ENCODE data around the gene ANO3.
"Not testable (repeated sequence)": the region's sequence is repeated elsewhere in the genome, so short reads cannot be mapped to it uniquely, and the experiment has no call there.

The ANO3 gene

DNA sequence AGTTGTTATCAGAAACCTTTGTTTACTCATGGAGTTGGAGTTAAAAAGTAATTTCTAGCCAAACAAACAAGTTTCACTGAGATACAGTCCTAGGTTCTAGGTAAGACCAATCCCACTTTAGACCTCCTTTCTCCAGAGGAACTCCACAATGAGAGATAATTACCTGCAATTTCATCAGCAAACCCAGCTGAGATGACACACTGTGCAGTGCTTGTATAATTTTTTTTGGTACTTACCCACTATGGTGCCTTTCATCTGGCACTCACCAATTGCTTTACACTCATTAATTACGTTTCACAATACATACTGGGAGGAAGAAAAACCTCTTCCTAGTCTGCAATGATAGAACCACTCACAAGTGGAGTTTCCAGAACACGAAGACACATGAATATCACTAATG lies 242.0 kb downstream of the ANO3 start:
- DNase-seq (ENCODE audit: low read depth, low spot score): no peak

- no peak for DNase-seq (ENCODE audit: low read depth, low spot score)
Observed at GRCh38 chr11:26575946-26576345, 244.0 kb downstream of the ANO3 start.

DNA sequence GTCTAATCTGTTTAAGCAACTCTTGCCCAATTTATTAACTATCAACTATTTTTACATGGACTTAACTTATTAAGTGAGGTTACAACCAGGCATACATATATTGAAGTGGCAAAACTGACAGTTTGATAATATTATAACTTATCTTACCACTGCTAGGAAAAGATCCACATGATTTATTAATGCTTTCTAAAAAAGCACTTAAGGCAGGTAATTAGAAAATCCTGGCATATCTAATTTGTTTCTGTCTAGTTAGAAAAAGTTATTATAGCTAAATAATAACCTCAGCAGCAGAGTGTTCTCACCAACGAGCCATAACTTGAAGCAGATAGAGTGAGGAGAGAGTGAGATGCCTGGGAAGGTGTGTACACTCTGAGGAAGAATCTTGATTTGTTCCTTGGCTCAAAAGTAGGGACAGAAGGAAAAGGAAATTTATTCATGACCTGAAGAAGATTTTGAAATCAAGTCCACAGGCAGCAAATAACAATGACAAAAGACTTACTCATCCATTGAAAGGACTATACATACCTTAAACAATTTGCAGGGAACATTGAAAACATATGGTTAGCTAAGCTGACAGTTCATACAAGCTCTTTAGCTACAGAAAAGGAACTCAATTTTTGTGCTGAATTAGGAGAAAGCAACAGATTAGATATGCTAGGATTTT lies 247.2 kb downstream of the ANO3 start:
- DNase-seq (ENCODE audit: low read depth, low spot score): no peak

DNA sequence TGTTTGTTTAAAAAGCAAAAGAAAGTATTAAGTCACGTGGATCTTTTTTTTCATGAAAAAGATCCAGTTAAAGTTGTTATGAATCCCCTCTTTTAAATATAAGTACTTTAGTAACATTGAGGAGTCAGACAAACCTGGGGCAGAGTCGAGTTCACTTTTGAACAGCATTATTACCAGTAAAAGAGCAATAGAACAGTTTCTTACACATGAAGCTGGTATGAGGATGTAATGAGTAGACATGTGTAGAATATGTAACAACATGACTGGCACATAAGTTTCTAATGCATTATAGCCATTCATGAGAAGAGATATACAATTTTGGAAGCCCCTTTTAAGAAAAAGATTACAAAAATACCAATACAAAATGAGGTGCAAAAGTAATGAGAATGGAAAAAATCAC lies 247.8 kb downstream of the ANO3 start:
- no peak for DNase-seq (ENCODE audit: low read depth, low spot score)

GRCh38 chr11:26580929-26581328 lies 249.0 kb downstream of the ANO3 start:
- no peak for DNase-seq (ENCODE audit: low read depth, low spot score)

- DNase-seq (ENCODE audit: low read depth, low spot score): no peak
Observed at GRCh38 chr11:26583550-26583949, 251.6 kb downstream of the ANO3 start.

DNA sequence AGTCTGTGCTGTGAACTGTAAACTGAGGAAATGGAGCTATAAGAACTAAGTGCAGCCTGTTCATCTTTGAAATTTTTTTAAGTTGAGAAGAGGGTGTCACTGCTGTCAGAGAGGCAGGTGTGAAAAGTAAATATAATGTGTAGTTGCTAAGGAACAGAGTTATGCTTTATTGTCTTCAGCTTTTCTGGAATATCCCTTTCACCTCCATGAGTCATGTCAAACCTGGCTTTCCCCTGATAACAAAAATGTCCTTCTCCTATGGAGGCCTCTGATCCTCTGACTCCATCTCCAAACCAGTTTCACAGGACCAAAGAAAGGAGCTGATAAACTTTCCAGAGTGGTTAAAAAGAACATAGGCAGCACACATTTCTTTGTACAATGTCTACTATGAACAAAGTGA lies 252.9 kb downstream of the ANO3 start:
- no peak for DNase-seq (ENCODE audit: low read depth, low spot score)

DNA sequence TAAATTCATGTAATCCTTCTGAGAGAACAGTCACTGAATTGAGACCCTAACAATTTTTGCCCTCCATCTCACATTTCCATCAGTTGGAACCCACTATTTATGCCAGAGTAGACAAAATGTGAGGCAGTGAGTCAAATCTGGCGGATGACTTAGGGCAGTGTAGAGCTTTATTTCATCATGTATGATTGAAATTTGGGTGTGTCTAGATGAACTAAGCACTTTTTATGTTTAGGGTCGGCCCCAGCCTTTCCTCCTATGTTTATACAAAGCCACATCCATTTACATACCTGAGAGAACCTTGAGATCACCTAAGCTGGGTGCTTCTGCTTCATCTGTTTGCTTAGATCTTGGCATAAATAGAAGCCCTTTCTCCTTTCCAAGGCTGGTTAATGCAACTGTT lies 255.1 kb downstream of the ANO3 start:
- no peak for DNase-seq (ENCODE audit: low read depth, low spot score)

- no peak for DNase-seq (ENCODE audit: low read depth, low spot score)
Observed at GRCh38 chr11:26593691-26594090, 261.8 kb downstream of the ANO3 start.

DNA sequence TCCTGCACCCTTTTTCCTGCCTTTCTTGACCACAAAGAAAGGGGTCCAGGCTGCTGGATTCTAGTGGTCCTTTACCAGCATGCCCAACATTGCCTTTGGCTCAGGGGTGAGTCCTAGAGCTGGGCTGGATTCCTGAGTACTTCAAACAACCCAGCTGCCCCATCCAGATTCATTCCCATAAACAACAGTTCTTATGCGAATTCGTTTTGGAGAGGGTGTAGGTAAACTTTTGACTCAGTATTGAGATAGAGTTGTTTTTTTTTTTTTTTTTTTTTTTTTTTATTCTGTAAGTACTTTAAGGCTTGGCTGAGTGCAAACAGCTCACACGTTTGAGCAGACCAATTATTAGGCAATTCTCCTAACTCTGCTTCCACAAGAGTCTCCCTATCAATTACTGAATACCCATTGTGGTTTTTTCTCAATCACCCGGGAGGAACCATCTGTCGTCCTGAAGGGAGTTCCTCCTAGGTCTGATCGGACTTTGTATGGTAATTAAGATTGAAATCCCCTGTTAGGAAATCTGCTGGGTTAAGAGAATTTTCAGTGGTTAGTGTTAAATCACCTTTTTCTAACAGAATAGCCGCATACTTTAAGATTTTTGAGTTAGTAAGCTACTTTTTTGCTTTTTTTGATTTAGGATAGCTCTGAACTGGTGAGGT lies 263.4 kb downstream of the ANO3 start:
- not testable (repeated sequence) for DNase-seq (ENCODE audit: low read depth, low spot score)

DNA sequence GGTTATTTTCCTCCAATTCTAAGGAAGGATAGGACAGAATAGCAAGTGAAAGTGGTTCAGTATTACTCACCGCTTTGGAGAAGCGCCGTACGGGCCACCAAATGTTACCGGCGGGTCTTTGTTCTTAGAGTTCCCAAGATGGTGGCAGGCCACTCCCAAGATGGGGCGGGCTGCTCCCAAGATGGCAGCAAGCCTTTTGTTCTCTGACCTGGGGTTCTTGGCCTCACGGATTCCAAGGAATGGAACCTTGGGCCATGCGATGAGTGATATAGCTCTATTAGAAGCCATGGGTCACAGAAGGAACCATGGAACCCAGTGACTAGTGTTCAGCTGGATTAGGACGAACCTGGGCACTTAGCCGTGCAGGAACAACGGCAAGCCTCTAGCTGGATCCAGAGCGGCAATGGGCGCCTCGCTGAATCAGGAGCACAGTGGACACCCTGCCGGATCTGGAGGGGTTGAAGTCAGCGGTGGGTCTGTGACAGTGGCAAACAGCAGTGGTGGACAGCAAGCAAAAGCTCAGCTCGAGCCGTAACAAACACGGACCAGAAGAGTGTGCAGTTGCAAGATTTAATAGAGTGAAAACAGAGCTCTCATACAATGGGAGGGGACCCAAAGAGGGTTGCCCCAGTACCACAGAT lies 265.2 kb downstream of the ANO3 start:
- not testable (repeated sequence) for DNase-seq (ENCODE audit: low read depth, low spot score)

GRCh38 chr11:26597899-26598298 lies 266.0 kb downstream of the ANO3 start:
- no peak for DNase-seq (ENCODE audit: low read depth, low spot score)

- no peak for DNase-seq (ENCODE audit: low read depth, low spot score)
Observed at GRCh38 chr11:26599425-26599824, 267.5 kb downstream of the ANO3 start.

DNA sequence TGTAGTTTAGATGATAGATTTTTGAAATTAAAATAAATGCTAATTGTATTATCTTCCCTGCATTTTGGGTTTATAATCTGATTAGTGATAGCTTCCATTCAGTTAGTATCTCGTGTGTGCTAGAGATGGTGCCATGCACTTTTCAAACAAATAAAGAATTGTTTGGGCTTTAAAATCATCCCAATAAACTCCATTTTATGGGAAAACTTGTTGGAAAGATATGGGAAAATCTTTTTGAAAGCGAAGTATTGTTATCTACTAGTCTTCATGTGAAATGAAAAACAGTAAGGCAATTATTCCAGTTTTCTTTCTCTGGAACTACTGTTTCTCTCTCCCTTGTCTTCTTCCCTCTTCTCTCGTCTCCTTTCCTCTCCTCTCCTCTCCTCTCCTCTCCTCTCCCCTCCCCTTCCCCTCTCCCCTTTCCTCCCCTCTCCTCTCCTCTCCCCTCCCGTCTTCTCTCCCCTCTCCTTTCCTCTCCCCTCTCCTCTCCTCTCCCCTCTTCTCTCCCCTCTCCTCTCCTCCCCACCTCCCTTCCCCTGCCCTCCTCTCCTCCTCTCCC lies 268.0 kb downstream of the ANO3 start:
- no peak for DNase-seq (ENCODE audit: low read depth, low spot score)

GRCh38 chr11:26607725-26608506 lies 276.0 kb downstream of the ANO3 start:
- DNase-seq (ENCODE audit: low read depth, low spot score): no peak

- DNase-seq (ENCODE audit: low read depth, low spot score): no peak
Observed at GRCh38 chr11:26608507-26609146, 276.7 kb downstream of the ANO3 start.

GRCh38 chr11:26613759-26614158 lies 281.8 kb downstream of the ANO3 start:
- no peak for DNase-seq (ENCODE audit: low read depth, low spot score)

DNA sequence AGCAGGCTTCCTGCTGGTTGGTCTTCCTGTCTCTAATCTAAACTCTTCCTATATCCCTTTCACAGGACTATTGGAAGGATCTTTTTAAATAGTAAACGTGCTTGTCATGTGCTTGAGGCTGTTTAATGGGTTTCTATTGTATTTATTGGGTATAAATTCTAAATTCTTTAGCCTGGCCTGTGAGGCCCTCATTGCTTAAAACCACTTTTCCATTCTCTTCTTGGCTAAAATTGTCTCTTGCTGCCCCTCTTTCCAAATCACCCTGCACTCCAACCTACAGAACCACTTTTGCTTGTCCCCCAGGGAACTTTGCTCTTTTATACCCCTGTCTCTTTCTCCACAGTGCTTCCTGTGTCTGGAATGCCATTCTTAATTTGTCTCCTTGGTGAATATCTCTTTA lies 286.5 kb downstream of the ANO3 start:
- DNase-seq (ENCODE audit: low read depth, low spot score): no peak

- no peak for DNase-seq (ENCODE audit: low read depth, low spot score)
Observed at GRCh38 chr11:26620282-26621045, 288.5 kb downstream of the ANO3 start.

DNA sequence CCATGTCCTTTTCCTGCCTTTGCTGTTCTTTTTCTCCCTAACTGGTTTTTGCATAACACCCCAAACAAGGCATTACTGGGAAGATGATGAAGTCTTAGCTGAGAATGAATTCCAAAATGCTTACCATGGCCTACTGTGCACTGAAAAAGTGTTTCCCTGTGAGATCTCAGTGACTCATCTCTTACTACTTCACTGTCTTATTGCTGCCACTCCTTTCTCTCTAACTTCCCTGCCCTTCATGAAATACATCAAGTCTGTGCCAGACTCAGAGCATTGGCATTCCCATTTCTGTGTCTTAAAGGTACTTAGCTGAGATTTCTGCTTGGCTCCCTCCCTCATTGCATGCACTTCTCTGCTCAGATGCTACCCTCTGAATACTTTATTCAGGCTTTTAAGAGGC lies 289.2 kb downstream of the ANO3 start:
- no peak for DNase-seq (ENCODE audit: low read depth, low spot score)

GRCh38 chr11:26622181-26622580 lies 290.3 kb downstream of the ANO3 start:
- DNase-seq (ENCODE audit: low read depth, low spot score): no peak

All from activated CD4-positive, CD25-positive, alpha-beta regulatory T cell treated with anti-CD3 and anti-CD28 coated beads, Interleukin-2, amount 50 U/mL, for 16 hours (primary cell).